Measurements from ENCODE around the gene KCTD12.

Gene KCTD12

GRCh38 chr13:76886005-76886291 is 257 bp downstream of the KCTD12 start:
- DNase-seq: no peak

GRCh38 chr13:76885203-76886004 is 801 bp downstream of the KCTD12 start:
- DNase-seq: peak; percentile 79

GRCh38 chr13:76884907-76885202 is 1.4 kb downstream of the KCTD12 start:
- DNase-seq: no peak

- DNase-seq: peak; percentile 87
These were observed 1.9 kb downstream of the KCTD12 start for GRCh38 chr13:76884186-76884906.

GRCh38 chr13:76883236-76883635 is 3.0 kb downstream of the KCTD12 start:
- DNase-seq: peak; percentile 20

- DNase-seq: peak; percentile 3
These were observed 3.8 kb downstream of the KCTD12 start for GRCh38 chr13:76882431-76882830.

GRCh38 chr13:76879883-76880270 is 6.3 kb downstream of the KCTD12 start:
- peak; percentile 5 for DNase-seq

GRCh38 chr13:76879203-76879882 is 6.9 kb downstream of the KCTD12 start:
- DNase-seq: peak; percentile 44

GRCh38 chr13:76878043-76878442 is 8.2 kb downstream of the KCTD12 start:
- DNase-seq: no peak

GRCh38 chr13:76875271-76875815 is 10.9 kb downstream of the KCTD12 start:
- DNase-seq: no peak

- no peak for DNase-seq
These were observed 11.7 kb downstream of the KCTD12 start for GRCh38 chr13:76874479-76874878.

- DNase-seq: no peak
These were observed 12.8 kb downstream of the KCTD12 start for GRCh38 chr13:76873445-76873844.

GRCh38 chr13:76872675-76873074 is 13.5 kb downstream of the KCTD12 start:
- DNase-seq: no peak

GRCh38 chr13:76871432-76871831 is 14.8 kb downstream of the KCTD12 start:
- DNase-seq: no peak

- peak; percentile 9 for DNase-seq
These were observed 17.8 kb downstream of the KCTD12 start for GRCh38 chr13:76868371-76868770.

- DNase-seq: no peak
These were observed 20.2 kb downstream of the KCTD12 start for GRCh38 chr13:76865996-76866503.

- DNase-seq: peak; percentile 17
These were observed 21.1 kb downstream of the KCTD12 start for GRCh38 chr13:76865109-76865508.

GRCh38 chr13:76864259-76864658 is 21.9 kb downstream of the KCTD12 start:
- peak; percentile 23 for DNase-seq

GRCh38 chr13:76863022-76863421 is 23.2 kb downstream of the KCTD12 start:
- DNase-seq: no peak

- DNase-seq: peak; percentile 56
These were observed 24.3 kb downstream of the KCTD12 start for GRCh38 chr13:76861859-76862258.

- peak; percentile 28 for DNase-seq
These were observed 25.5 kb downstream of the KCTD12 start for GRCh38 chr13:76860706-76861105.

- no peak for DNase-seq
These were observed 31.3 kb downstream of the KCTD12 start for GRCh38 chr13:76854894-76855293.

- DNase-seq: no peak
These were observed 32.1 kb downstream of the KCTD12 start for GRCh38 chr13:76853921-76854608.
